ENCODE data around the gene SELENOO.

GRCh38 chr22:50199251-50199721 lies 1.5 kb upstream of the SELENOO start:
- TF ChIP-seq, protein P1, sequence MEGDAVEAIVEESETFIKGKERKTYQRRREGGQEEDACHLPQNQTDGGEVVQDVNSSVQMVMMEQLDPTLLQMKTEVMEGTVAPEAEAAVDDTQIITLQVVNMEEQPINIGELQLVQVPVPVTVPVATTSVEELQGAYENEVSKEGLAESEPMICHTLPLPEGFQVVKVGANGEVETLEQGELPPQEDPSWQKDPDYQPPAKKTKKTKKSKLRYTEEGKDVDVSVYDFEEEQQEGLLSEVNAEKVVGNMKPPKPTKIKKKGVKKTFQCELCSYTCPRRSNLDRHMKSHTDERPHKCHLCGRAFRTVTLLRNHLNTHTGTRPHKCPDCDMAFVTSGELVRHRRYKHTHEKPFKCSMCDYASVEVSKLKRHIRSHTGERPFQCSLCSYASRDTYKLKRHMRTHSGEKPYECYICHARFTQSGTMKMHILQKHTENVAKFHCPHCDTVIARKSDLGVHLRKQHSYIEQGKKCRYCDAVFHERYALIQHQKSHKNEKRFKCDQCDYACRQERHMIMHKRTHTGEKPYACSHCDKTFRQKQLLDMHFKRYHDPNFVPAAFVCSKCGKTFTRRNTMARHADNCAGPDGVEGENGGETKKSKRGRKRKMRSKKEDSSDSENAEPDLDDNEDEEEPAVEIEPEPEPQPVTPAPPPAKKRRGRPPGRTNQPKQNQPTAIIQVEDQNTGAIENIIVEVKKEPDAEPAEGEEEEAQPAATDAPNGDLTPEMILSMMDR (IDR thresholded peaks at IDR 0.05), result no peak
- TF ChIP-seq POLR2A (IDR thresholded peaks at IDR 0.05), result no peak

Data from thyroid gland (tissue), 4 donors.